Adrenal gland (tissue), 12 donors: ENCODE results near the gene TAC4. TPM values are rescaled to one million over a fixed set of nuclear protein-coding genes. Genes with fewer than 3 reads are reported as not detected.

Experiments used
- DNase-seq, 7 donors: peaks; one replicate each; pipeline ENCODE4 v3.0.0-alpha.2; 2019 to 2020
- H3K27ac ChIP-seq, 5 donors: fragments of 200-600 bp; sonication (generic) in 4 of 5; 1 replicate in 3 of 5; 2 replicates in 2 of 5; pipeline versions ENCODE4 v1.5.1 to v1.8.0; 2016 to 2020; ENCODE audit warnings: mild to moderate bottlenecking in 1 of 5
- H3K27me3 ChIP-seq: fragments of 200-600 bp; 2 replicates; pipeline ENCODE4 v1.8.0; 2021
- H3K36me3 ChIP-seq, 2 donors: fragments of 200-600 bp; replicated peaks in 1 of 2; 1 replicate in 1 of 2; 2 replicates in 1 of 2; pipeline versions ENCODE4 v1.5.1 to v1.8.0; 2018 to 2022
- H3K4me1 ChIP-seq, 2 donors: fragments of 200-600 bp; replicated peaks in 1 of 2; 1 replicate in 1 of 2; 2 replicates in 1 of 2; pipeline versions ENCODE4 v1.5.1 to v1.8.0; 2018 to 2021
- H3K4me3 ChIP-seq, 4 donors: fragments of 200-600 bp; sonication (generic) in 3 of 4; one replicate each; pipeline ENCODE4 v1.5.1; 2016 to 2018
- H3K9me3 ChIP-seq, 3 donors: fragments of 200-600 bp; sonication (generic) in 1 of 3; replicated peaks in 1 of 3; 1 replicate in 2 of 3; 2 replicates in 1 of 3; pipeline versions ENCODE4 v1.5.1 to v1.8.0; 2016 to 2021
- POLR2A ChIP-seq, 2 donors: fragments of 450-650 bp; IDR thresholded peaks; one replicate each; pipeline ENCODE4 v1.6.1; 2017; ENCODE audit warnings: antibody characterized with exemption in 2 of 2, mild to moderate bottlenecking in 2 of 2, moderate library complexity in 1 of 2
- WGBS, 4 donors: extraction: QIAGEN DNeasy Blood & Tissue Kit in 2 of 4; methylation state at CpG; one replicate each; pipeline versions ENCODE4 v1.1.5 to v1.1.7; 2013 to 2017; 5-methylcytosine and 5-hydroxymethylcytosine counted together
- intact Hi-C, 2 donors: fragments of 100-400 bp; cut with DNase I; formaldehyde crosslinking; loops; one replicate each; pipeline versions ENCODE4 v1.14.1 to v1.15.0; 2022 to 2023
- polyA plus RNA-seq, 3 donors: library from polyadenylated mRNA; stranded (reverse); fragments of 200-250 nt in 2 of 3; fragments of 350-450 nt in 1 of 3; fragmentation: Illumina TruSeq in 1 of 3; extraction: RNeasy Lipid Tissue Mini Kit (QIAGEN cat#74804) in 1 of 3; gene quantifications; one replicate each; pipeline ENCODE4 v1.2.3, GENCODE V29; 2013 to 2014
- total RNA-seq, 9 donors: library from RNA; depleted of rRNA in 4 of 9; stranded (reverse); fragments of >200 nt in 4 of 9; fragments of 120-200 nt in 1 of 9; fragmentation: NEBNext Ultra II Directional in 1 of 9; extraction: Animal tissue kit (Norgen Biotek cat#: 25700) in 1 of 9; gene quantifications; one replicate each; pipeline versions ENCODE4 v1.1.0 to v1.2.4, GENCODE V29; 2013 to 2023
- TF ChIP-seq, protein P1 (sequence below), 6 experiments: fragments of 450-650 bp in 4 of 6; fragments of 200-600 bp in 2 of 6; sonication (generic) in 1 of 6; IDR thresholded peaks; 1 replicate in 5 of 6; 2 replicates in 1 of 6; pipeline versions ENCODE4 v1.5.1 to v1.8.0; 2016 to 2021; ENCODE audit warnings: antibody characterized with exemption in 6 of 6, mild to moderate bottlenecking in 2 of 6, moderate library complexity in 1 of 6
- donor health status: healthy with polysubstance abuse.
- donor health status: Bipolar disorder and iron deficiency.
- donor health status: DM: yes; HTN: yes; CAD: no.
- donor health status: DM: no; HTN: no; CAD: no.
- donor health status: DM: no; HTN: no; CAD: no.
- donor health status: DM: yes; HTN: yes; CAD: no.

The TAC4 gene
- total and polyA plus RNA-seq, 12 donors = 0.40 to 0.90 TPM; not detected in 10

DNA sequence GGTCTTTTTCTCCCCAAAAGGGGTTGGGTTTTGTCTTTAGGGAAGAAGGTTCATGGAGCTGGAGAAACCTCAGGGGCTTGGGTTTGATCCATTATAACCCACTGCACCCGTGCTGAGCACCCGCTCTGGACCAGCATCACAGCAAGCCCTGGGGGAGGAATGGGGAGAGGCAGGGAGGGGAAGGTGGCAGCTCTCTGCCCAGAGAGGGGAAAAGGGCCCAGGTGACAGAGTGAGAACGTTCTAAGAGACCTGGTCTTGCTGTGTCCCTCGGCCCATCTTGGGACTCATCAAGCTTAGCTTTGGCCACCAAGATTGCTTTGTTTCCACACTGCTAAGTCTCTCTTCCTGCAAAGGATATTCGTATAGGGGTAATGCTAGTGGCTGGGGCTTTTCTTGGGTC lies 38.2 kb upstream of the TAC4 start:
- Histone ChIP-seq H3K36me3 (no peaks in the 10 kb centered on the region), H3K27me3 (peaks cover 18% of the 10 kb centered on the region), H3K4me1 (no peaks in the 10 kb centered on the region), H3K27ac (no peak overlapping the region), H3K9me3 (no peaks in the 10 kb centered on the region), H3K4me3 (no peak overlapping the region)
- 78 to 84% (median 81%) methylated on average over 5 of the region's 5 CpGs for WGBS, 4 donors
- intact Hi-C loops = no loop called here
- TF ChIP-seq, protein P1, sequence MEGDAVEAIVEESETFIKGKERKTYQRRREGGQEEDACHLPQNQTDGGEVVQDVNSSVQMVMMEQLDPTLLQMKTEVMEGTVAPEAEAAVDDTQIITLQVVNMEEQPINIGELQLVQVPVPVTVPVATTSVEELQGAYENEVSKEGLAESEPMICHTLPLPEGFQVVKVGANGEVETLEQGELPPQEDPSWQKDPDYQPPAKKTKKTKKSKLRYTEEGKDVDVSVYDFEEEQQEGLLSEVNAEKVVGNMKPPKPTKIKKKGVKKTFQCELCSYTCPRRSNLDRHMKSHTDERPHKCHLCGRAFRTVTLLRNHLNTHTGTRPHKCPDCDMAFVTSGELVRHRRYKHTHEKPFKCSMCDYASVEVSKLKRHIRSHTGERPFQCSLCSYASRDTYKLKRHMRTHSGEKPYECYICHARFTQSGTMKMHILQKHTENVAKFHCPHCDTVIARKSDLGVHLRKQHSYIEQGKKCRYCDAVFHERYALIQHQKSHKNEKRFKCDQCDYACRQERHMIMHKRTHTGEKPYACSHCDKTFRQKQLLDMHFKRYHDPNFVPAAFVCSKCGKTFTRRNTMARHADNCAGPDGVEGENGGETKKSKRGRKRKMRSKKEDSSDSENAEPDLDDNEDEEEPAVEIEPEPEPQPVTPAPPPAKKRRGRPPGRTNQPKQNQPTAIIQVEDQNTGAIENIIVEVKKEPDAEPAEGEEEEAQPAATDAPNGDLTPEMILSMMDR (IDR thresholded peaks at IDR 0.05) = no peak
- TF ChIP-seq POLR2A (IDR thresholded peaks at IDR 0.05) = no peak
- no peak for DNase-seq

DNA sequence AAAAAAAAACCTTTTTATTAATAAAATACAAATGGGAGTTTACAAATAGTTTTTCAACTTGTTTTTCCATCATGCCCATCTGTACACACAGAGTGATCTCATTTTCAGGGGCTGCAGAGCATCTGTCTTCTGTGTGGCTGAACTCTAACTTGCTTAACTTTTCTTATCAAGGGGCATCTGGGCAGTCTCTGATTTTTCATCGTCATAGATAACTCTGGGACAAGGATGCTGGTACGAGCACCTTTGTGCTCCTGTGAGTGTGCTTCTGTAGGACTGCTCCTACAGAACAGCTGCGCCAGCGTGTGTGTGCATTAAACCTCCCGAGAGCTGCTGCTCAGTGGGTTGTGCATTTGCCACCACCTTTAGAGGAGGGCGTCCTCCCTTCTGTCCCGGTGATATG lies 34.6 kb upstream of the TAC4 start:
- 40 to 54% (median 41%) methylated on average over 5 to 7 of the region's 7 CpGs for WGBS, 4 donors
- intact Hi-C loops = loop anchor here in 1 of 2 donors (5.0 kb wide), 1 partner anchor 115 kb away; the partner anchor contains the start of gene DLX3
- peaks cover 22% of the 10 kb centered on the region for H3K27me3 ChIP-seq

DNA sequence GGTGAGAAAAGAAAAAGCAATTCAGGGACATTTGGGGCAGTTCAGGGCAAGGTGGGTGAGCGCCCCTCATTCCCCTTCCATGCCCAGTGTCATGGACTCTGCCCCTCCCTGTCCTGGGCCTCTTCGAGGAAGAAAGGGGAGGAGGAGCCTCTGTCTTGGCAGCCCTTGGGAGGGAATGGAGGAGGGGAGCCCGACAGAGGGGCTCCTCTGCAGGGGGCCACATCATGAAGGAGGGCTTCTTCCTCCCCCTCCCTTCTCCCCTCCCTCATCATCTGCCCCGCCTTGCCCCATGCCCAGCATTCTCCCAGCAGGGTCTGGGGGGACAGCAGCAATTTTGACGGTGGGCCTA lies 33.2 kb upstream of the TAC4 start:
- WGBS, 4 donors = 29 to 41% (median 35%) methylated on average over 4 to 5 of the region's 5 CpGs
- H3K27ac ChIP-seq = no peak overlapping the region
- DNase-seq = no peak
- TF ChIP-seq POLR2A (IDR thresholded peaks at IDR 0.05) = no peak
- TF ChIP-seq, protein P1 (IDR thresholded peaks at IDR 0.05) = no peak
- H3K4me3 ChIP-seq = no peak overlapping the region
- no peaks in the 10 kb centered on the region for H3K9me3 ChIP-seq
- H3K27me3 ChIP-seq = peaks cover 22% of the 10 kb centered on the region
- H3K36me3 ChIP-seq = no peaks in the 10 kb centered on the region
- no peaks in the 10 kb centered on the region for H3K4me1 ChIP-seq
- intact Hi-C loops = loop anchor here in 1 of 2 donors (5.0 kb wide), 1 partner anchor 116 kb away; the partner anchor contains the start of gene DLX3

More for the DNA sequence above, 34.6 kb upstream of the TAC4 start:
- Histone ChIP-seq H3K27ac (no peak overlapping the region), H3K9me3 (no peaks in the 10 kb centered on the region), H3K4me1 (no peaks in the 10 kb centered on the region), H3K36me3 (no peaks in the 10 kb centered on the region), H3K4me3 (no peak overlapping the region)
- no peak for DNase-seq
- TF ChIP-seq, protein P1 (IDR thresholded peaks at IDR 0.05) = no peak

DNA sequence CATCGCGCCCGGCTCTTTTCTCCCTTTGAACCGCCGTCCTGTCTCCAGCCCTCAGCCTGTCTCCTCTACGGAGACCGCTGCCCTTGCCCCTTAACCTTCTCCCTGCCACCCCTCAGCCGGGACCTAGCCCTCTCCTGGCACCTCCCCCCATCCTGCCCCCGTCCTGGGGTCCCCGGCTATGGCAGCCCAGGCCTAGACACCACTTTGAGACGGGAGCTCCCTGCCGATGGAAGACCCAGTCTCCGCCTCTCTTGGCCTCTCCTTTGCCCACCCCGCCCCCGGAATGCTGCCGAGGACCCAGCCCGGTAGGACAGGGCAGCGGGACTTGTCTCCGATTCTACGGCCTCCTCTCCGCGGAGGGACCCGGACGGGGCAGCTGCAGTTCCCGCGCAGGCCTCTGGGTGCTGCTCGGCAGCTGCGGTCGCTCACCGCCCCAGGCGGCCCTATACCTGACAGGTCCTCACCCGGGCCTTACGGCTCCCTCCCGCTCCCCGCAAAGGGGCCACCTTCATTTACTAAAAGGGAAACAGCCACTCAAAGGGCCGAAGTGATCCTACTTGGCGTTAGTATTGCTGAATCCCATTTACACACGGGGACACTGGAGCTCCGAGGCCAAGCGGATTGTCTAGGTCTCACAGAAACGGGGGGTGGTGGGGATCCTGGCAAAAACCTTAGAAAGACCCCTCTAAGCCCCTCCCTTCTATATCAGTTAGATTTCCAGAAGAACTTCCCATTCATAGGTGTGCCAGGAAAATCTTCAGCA lies 32.6 kb upstream of the TAC4 start:
- intact Hi-C loops = loop anchor here in 1 of 2 donors (5.0 kb wide), 1 partner anchor 117 kb away; the partner anchor contains the start of gene DLX3
- DNase-seq = peak; percentile 65 to 83 (median 77)
- 7 to 12% (median 9%) methylated on average over 27 to 41 of the region's 41 CpGs for WGBS, 4 donors
- no peaks in the 10 kb centered on the region for H3K36me3 ChIP-seq
- no peak overlapping the region for H3K27ac ChIP-seq
- peaks cover 22% of the 10 kb centered on the region for H3K27me3 ChIP-seq
- no peaks in the 10 kb centered on the region for H3K9me3 ChIP-seq
- no peak overlapping the region for H3K4me3 ChIP-seq
- no peaks in the 10 kb centered on the region for H3K4me1 ChIP-seq
- TF ChIP-seq, protein P1 (IDR thresholded peaks at IDR 0.05) = peak; percentile 85 to 98 (median 92)
- TF ChIP-seq POLR2A (IDR thresholded peaks at IDR 0.05) = no peak
